GM23338 (cell line): ENCODE results near the gene ARHGAP32.

Experiments used
- EZH2 ChIP-seq: fragments of 200-600 bp; sonication (generic); IDR thresholded peaks from one replicate; pipeline ENCODE4 v1.8.0; 2017; ENCODE audit warnings: antibody characterized with exemption, mild to moderate bottlenecking, low read depth; ENCODE audit not compliant: unreplicated experiment
- EZH2phosphoT487 ChIP-seq: fragments of 200-600 bp; sonication (generic); IDR thresholded peaks from one replicate; pipeline ENCODE4 v1.8.1; 2018; ENCODE audit warnings: antibody characterized with exemption; ENCODE audit not compliant: unreplicated experiment
- REST ChIP-seq: IDR thresholded peaks from one replicate; pipeline ENCODE4 v1.6.1; 2018; ENCODE audit warnings: antibody characterized with exemption; ENCODE audit not compliant: unreplicated experiment
- TF ChIP-seq, protein P1 (sequence below), 2 experiments: fragments of 200-600 bp in 1 of 2; sonication (generic) in 1 of 2; conservative IDR thresholded peaks; 2 replicates each; pipeline versions ENCODE4 v1.5.1 to v1.6.1; 2016 to 2017; ENCODE audit warnings: antibody characterized with exemption in 2 of 2, low read depth in 2 of 2, mild to moderate bottlenecking in 2 of 2, moderate library complexity in 1 of 2

DNA sequence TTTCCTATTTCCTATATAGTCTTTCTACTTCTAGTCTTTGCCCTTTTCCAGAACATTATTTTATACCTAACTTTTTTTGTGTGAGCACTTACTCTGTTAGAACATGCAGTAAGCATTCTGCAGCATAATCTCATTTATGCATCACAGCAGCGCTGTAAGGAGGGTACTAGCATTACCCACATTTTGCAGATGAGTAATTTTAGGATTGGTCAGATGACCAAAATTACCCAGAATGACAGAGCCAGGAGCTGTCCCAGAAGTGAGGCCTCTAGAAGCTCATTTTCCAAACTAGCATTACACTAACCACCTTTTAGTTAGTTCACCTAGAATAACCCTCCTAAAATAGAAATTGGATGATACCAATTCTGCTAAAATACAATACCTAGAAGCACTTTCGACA lies 47.1 kb upstream of the ARHGAP32 start:
- TF ChIP-seq, protein P1, sequence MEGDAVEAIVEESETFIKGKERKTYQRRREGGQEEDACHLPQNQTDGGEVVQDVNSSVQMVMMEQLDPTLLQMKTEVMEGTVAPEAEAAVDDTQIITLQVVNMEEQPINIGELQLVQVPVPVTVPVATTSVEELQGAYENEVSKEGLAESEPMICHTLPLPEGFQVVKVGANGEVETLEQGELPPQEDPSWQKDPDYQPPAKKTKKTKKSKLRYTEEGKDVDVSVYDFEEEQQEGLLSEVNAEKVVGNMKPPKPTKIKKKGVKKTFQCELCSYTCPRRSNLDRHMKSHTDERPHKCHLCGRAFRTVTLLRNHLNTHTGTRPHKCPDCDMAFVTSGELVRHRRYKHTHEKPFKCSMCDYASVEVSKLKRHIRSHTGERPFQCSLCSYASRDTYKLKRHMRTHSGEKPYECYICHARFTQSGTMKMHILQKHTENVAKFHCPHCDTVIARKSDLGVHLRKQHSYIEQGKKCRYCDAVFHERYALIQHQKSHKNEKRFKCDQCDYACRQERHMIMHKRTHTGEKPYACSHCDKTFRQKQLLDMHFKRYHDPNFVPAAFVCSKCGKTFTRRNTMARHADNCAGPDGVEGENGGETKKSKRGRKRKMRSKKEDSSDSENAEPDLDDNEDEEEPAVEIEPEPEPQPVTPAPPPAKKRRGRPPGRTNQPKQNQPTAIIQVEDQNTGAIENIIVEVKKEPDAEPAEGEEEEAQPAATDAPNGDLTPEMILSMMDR (conservative IDR thresholded peaks at IDR 0.05; ENCODE audit: low read depth in 2 of 2): no peak
- TF ChIP-seq EZH2phosphoT487 (no peak), EZH2 (no peak), REST (no peak)
